ENCODE results near the gene ARL13B.
"Not testable (repeated sequence)": the region's sequence is repeated elsewhere in the genome, so short reads cannot be mapped to it uniquely, and the experiment has no call there.

Gene ARL13B

GRCh38 chr3:93979850-93980676, at the start of gene ARL13B:
ARL13B (plus strand) TSS chr3:93980155; CDS start chr3:93980424, 269 bp downstream.
- DNase-seq (ENCODE audit: low spot score): peak; percentile 98

- no peak for DNase-seq (ENCODE audit: low spot score)
Measured at GRCh38 chr3:93931597-93932229, 48.2 kb upstream of the ARL13B start.

DNA sequence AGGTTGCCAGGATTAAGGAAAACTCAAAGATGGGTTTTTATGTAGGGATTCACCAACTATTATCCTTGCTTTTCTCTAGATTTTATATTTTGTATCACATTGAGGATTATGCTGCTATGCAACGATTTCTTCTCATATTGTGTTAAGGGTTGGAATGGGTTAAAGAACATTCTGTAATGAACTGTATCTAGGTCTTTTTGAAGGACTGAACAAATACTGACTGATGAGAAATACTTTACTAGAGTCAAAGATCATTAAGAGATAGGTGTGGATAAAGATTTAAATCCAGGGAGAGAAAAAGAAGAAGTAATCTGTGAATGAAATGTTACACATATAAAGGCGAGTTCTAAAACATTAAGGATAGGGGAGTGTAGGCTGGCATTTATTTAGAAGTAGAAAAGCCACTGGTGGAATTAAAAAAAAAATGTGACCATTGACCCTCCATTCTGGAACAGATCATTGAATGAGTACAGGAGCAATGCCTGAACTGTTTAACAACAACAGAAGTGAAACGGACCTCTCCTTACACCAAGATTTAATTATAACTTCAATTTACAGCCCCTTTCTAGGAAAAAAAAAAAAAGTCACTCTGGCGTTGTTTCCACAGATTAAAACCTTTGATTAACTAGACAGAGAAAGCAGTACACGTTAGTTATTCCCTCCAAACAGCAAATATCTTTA, 45.4 kb upstream of the ARL13B start:
- no peak for DNase-seq (ENCODE audit: low spot score)

GRCh38 chr3:93936549-93936948, 43.4 kb upstream of the ARL13B start:
- no peak for DNase-seq (ENCODE audit: low spot score)

GRCh38 chr3:93937485-93937884, 42.5 kb upstream of the ARL13B start:
- DNase-seq (ENCODE audit: low spot score): not testable (repeated sequence)

GRCh38 chr3:93949958-93950357, 30.0 kb upstream of the ARL13B start:
- not testable (repeated sequence) for DNase-seq (ENCODE audit: low spot score)

GRCh38 chr3:93961026-93961425, 18.9 kb upstream of the ARL13B start:
- no peak for DNase-seq (ENCODE audit: low spot score)

DNA sequence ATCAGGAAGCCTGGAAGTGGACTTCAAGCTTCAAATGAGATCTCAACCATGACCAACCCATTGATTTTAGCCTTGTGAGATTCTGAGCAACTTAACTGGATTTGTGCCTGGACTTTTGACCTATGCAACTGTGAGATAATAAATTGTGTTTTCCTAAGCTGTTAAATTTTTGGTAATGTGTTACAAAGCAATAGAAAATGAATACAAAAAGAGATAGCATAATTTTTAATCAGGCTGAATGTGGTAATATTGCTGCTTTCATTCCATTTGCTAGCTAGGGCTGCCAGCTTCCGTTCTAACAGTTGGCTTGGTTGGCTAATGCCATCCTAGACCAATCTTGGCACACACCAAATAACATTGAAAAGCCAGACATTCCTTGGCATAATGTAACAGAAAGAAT, 18.5 kb upstream of the ARL13B start:
- DNase-seq (ENCODE audit: low spot score): no peak

GRCh38 chr3:93962798-93963197, 17.2 kb upstream of the ARL13B start:
- DNase-seq (ENCODE audit: low spot score): no peak

GRCh38 chr3:93965106-93965505, 14.8 kb upstream of the ARL13B start:
- not testable (repeated sequence) for DNase-seq (ENCODE audit: low spot score)

- peak; percentile 19 for DNase-seq (ENCODE audit: low spot score)
Measured at GRCh38 chr3:93969443-93969842, 10.5 kb upstream of the ARL13B start.

GRCh38 chr3:93969997-93970396, 10.0 kb upstream of the ARL13B start:
- DNase-seq (ENCODE audit: low spot score): no peak

DNA sequence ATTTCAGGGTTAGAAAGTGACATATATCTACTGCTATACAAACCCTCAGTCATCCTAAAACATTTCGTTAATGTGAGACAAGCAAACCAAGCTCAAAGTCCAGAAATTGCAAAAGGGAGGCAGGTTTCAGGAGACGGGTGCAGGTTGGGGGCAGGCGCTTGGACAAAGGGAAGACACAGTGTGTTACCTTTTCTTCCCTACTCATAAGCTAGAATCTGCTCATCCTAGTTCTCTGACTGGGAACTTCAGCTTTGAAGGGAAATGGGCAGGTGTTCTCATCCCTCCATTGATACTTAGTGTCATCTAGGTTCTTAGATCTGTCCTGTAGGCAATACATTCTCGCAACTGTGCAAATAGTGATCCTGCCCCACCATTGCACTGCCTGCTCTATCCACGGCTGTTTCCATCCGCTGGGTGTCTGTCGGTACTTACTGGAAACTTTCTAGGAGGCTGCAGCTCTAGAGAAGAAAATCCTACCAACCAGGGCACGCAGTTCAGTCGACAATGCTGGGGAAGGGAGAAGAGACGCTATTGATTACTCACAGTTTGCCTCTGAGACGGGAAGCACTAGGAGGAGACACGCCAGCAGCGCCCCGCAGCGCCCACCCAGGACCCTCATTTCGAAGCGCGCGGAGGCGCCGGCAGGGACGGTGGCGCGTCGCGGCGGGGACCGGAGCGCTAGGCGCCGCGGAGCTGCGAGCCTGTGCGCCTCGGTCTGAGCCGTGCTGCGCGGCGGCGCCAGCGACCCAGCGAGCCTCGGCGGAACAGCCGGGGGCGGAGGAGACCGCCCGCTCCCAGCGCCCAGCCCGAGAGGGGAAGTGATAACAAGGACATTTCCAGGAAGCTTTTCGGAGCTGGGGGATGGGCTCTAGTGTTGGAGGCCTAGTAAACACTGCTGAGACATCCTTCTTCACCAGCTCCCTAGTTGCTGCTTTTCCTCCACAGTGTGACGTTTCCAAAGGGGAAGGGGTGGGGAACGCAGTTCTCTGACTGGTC, 6.5 kb upstream of the ARL13B start, which contains the start of gene PROS1:
Gene PROS1 (minus strand): TSS at position 766 of the 996 bp plus-strand sequence. CDS start 147 bp downstream, at position 619.
- peak; percentile 85 for DNase-seq (ENCODE audit: low spot score)

- DNase-seq (ENCODE audit: low spot score): no peak
Measured at GRCh38 chr3:93981649-93982048, 1.7 kb downstream of the ARL13B start.

DNA sequence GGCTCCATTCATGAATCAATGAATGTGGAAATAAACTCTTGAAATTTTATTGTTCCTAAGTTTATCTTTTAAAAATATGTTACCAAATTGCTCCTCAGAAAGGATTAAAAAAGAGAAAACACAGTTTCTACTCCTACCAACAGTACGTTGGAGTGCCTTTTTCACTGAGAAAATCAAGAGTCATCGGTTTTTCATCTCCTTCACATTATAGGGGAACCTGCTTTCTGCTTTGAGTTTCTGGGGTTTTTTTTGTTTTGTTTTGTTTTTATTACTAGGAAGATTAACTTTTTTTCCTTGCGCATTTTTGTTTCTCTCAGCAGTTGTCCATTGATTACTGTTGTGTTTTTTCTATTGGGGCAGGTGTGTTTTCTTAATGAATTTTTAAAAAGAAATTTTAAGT, 3.5 kb downstream of the ARL13B start:
- no peak for DNase-seq (ENCODE audit: low spot score)

- DNase-seq (ENCODE audit: low spot score): no peak
Measured at GRCh38 chr3:93984618-93985017, 4.7 kb downstream of the ARL13B start.

DNA sequence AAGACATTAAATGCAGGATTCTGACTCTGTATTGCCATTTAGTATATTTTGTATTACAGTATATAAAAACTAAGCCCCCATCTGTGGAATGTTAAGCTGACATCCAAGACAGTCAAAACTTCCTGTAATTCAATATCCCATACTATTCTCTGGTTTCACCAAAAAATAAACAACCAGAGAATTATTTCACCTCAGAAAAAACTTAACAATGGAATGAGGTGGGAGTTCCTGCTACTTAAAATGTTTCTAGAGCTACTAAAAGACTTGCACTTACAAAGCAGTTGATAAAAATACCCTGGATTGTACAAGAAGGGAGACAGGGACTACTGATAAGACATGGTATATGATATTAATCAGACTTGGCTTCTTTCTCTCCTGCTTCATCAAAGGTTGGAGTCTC, 8.3 kb downstream of the ARL13B start:
- peak; percentile 17 for DNase-seq (ENCODE audit: low spot score)

- DNase-seq (ENCODE audit: low spot score): no peak
Measured at GRCh38 chr3:93988764-93989163, 8.8 kb downstream of the ARL13B start.

DNA sequence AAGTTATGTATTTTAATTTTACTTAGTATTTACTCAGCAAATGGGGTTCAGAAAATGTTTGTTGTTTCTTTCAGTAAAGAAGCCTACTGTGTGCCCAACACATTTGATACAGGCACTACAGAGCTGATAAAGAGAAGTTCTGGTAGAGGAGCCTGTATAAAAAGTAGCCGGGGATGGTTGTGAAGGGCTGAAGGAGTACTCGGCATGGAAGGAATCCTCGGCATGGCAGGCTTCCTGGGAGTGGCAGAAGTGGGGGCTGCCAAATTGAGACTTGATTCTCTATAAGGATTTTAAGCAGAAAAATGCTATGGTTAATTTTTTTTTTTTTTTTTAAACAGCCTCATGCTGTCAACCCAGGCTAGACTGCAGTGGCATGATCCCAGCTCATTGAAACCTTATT, 9.3 kb downstream of the ARL13B start:
- no peak for DNase-seq (ENCODE audit: low spot score)

DNA sequence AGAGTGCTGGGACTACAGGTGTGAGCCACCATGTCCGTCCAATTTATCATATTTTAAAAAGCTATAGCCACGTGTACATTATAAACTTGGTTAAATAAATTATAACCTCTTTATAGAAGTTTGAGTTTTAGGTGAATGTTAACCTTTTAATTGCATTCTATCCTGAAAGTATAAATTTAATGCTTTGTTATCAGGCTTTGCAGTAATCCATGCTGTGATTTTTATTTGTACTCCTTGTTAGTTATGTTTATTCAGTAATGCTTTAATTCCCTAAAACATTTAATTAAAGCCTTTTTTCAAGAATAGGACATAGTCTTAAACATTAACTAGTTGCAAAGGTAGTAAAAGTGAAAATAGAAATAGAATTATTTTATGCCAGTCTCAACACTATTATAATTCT, 11.7 kb downstream of the ARL13B start:
- DNase-seq (ENCODE audit: low spot score): no peak

GRCh38 chr3:93992207-93992606, 12.3 kb downstream of the ARL13B start:
- DNase-seq (ENCODE audit: low spot score): no peak

DNA sequence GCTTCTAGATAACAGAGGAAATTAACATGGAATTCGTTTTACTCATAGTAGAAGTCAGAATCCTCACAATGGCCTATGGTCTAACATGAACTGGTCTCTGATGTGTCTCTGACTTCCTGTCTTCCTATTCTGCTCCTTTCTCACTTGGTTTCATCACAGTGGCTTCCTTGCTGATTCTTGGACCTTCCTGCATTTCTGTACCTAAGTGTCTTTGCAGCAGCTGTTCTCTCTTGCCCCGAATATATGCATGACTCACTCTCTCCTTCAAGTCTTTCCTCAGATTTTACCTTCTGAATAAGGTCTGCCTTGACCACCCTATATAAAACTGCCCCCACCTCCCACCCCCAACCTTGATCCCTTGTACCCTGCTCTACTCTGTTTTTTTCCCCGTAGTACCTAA, 14.1 kb downstream of the ARL13B start:
- no peak for DNase-seq (ENCODE audit: low spot score)

All from GM03348 (cell line).